ENCODE measurements around the gene ATP2B2. TPM values are rescaled to one million over a fixed set of nuclear protein-coding genes. Genes with fewer than 3 reads are reported as not detected.

Gene ATP2B2
- total RNA-seq, 4 donors from 2014 or later = 0.86 to 2.2 (median 1.0) TPM; not detected in 1

DNA sequence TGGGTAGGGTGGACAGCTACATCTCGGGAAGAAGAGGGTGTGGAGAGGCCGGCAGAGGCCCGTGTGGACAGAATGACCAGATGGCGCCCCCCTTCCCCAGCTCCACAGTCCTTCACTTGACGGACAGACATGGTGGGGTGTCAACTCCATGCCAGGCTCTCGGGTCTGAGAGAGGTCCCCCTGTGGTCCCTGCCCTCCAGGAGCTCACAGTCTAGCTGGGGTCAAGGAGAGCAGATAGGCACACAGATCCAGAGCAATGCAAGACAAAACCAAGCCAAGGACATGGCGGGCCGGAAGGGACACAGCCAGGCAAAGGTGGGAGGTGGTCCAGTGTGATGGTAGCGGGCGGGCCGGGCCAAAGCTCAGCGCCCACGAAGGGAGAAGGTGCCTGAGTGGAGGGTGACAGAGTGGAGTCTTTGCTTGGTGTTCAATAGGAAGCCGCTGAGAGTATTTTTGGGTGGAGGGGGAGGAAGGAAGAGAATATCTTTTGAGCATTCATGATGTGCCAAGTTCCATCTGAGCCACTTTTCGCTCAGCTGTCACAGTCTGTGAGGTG, 112.4 kb downstream of the ATP2B2 start:
- no peak overlapping the region for H3K27ac ChIP-seq
- 86% methylated on average over 11 of the region's 15 CpGs for WGBS
- DNase-seq (ENCODE audit: low spot score in 2 of 2) = no peak
- H3K4me1 ChIP-seq = peaks cover 11% of the 10 kb centered on the region
- H3K4me3 ChIP-seq = no peak overlapping the region
- H3K27me3 ChIP-seq = no peaks in the 10 kb centered on the region
- peaks cover 4% of the 10 kb centered on the region for H3K9me3 ChIP-seq
- H3K36me3 ChIP-seq = no peaks in the 10 kb centered on the region
- TF ChIP-seq POLR2AphosphoS5 (IDR thresholded peaks at IDR 0.05) = no peak

DNA sequence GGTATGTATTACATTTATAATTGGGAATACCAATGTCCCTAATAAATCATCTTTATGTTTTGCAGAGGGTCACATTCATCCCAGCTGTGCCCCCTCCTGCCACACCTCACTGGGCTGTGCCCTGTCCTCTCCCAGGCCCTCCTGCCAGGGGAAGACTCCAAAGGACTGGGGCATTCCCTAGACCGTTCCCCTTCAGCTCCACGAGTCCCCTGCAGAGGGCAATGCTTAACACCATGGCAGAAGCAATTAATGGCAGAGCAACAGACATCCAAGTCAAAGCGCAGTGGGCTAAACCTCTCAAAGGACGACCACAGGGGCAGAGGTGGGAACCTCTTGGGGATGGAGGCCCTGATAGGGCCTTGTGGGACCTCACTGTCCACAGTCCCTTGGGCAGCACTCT, 113.1 kb downstream of the ATP2B2 start:
- H3K27ac ChIP-seq = no peak overlapping the region
- peaks cover 10% of the 10 kb centered on the region for H3K9me3 ChIP-seq
- DNase-seq (ENCODE audit: low spot score in 2 of 2) = no peak
- peaks cover 7% of the 10 kb centered on the region for H3K4me1 ChIP-seq
- TF ChIP-seq, protein P1, sequence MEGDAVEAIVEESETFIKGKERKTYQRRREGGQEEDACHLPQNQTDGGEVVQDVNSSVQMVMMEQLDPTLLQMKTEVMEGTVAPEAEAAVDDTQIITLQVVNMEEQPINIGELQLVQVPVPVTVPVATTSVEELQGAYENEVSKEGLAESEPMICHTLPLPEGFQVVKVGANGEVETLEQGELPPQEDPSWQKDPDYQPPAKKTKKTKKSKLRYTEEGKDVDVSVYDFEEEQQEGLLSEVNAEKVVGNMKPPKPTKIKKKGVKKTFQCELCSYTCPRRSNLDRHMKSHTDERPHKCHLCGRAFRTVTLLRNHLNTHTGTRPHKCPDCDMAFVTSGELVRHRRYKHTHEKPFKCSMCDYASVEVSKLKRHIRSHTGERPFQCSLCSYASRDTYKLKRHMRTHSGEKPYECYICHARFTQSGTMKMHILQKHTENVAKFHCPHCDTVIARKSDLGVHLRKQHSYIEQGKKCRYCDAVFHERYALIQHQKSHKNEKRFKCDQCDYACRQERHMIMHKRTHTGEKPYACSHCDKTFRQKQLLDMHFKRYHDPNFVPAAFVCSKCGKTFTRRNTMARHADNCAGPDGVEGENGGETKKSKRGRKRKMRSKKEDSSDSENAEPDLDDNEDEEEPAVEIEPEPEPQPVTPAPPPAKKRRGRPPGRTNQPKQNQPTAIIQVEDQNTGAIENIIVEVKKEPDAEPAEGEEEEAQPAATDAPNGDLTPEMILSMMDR (IDR thresholded peaks at IDR 0.05) = no peak
- TF ChIP-seq POLR2A (IDR thresholded peaks at IDR 0.05) (no peak), EP300 (IDR thresholded peaks at IDR 0.05) (no peak), POLR2AphosphoS5 (IDR thresholded peaks at IDR 0.05) (no peak)
- WGBS = 51% methylated on average over 3 of the region's 4 CpGs
- no peaks in the 10 kb centered on the region for H3K36me3 ChIP-seq
- H3K27me3 ChIP-seq = no peaks in the 10 kb centered on the region
- no peak overlapping the region for H3K4me3 ChIP-seq

DNA sequence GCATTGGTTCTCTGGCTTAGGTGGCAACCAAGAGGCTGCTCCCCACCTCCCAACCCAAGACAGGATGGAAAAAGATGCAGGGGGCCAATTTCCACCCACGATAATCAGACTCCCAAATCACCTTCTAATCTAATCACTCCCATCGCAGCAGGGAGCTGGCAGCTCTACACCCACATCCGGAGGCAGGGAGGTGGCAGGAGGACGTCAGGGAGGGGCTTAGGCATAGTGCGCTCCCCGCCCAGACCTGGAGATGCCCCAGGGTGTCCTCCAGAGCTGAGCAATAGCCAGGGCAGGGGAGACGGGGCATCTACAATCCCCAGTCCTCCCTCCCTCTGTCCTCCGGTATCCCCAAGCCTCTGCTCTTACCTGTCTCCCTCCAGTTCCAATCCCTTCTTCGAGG, 114.0 kb downstream of the ATP2B2 start:
- WGBS = 61% methylated on average over 9 of the region's 9 CpGs
- no peak overlapping the region for H3K4me3 ChIP-seq

GRCh38 chr3:10390641-10391373, 114.6 kb downstream of the ATP2B2 start:
- H3K36me3 ChIP-seq = no peaks in the 10 kb centered on the region
- no peak for TF ChIP-seq EP300 (IDR thresholded peaks at IDR 0.05)
- TF ChIP-seq POLR2AphosphoS5 (IDR thresholded peaks at IDR 0.05) = no peak
- TF ChIP-seq POLR2A (IDR thresholded peaks at IDR 0.05) = no peak
- TF ChIP-seq, protein P1 (IDR thresholded peaks at IDR 0.05) = no peak
- peaks cover 6% of the 10 kb centered on the region for H3K4me1 ChIP-seq
- WGBS = 81% methylated on average over 5 of the region's 7 CpGs
- no peak overlapping the region for H3K27ac ChIP-seq
- no peaks in the 10 kb centered on the region for H3K27me3 ChIP-seq
- no peak overlapping the region for H3K4me3 ChIP-seq
- peaks cover 14% of the 10 kb centered on the region for H3K9me3 ChIP-seq
- no peak for DNase-seq (ENCODE audit: low spot score in 2 of 2)

More for the DNA sequence above, 114.0 kb downstream of the ATP2B2 start:
- Histone ChIP-seq H3K27me3 (no peaks in the 10 kb centered on the region), H3K4me1 (peaks cover 7% of the 10 kb centered on the region), H3K36me3 (no peaks in the 10 kb centered on the region), H3K27ac (no peak overlapping the region), H3K9me3 (peaks cover 14% of the 10 kb centered on the region)
- TF ChIP-seq POLR2AphosphoS5 (IDR thresholded peaks at IDR 0.05) = no peak
- TF ChIP-seq POLR2A (IDR thresholded peaks at IDR 0.05) = no peak
- TF ChIP-seq EP300 (IDR thresholded peaks at IDR 0.05) = no peak
- TF ChIP-seq, protein P1 (IDR thresholded peaks at IDR 0.05) = no peak
- DNase-seq (ENCODE audit: low spot score in 2 of 2) = no peak

GRCh38 chr3:10389995-10390394, 115.4 kb downstream of the ATP2B2 start:
- Histone ChIP-seq H3K9me3 (peaks cover 14% of the 10 kb centered on the region), H3K4me3 (no peak overlapping the region), H3K36me3 (no peaks in the 10 kb centered on the region), H3K4me1 (no peaks in the 10 kb centered on the region), H3K27me3 (no peaks in the 10 kb centered on the region), H3K27ac (no peak overlapping the region)
- DNase-seq (ENCODE audit: low spot score in 2 of 2) = no peak
- TF ChIP-seq POLR2A (IDR thresholded peaks at IDR 0.05) (no peak), EP300 (IDR thresholded peaks at IDR 0.05) (no peak), POLR2AphosphoS5 (IDR thresholded peaks at IDR 0.05) (no peak)
- TF ChIP-seq, protein P1 (IDR thresholded peaks at IDR 0.05) = no peak
- 67% methylated on average over 2 of the region's 2 CpGs for WGBS
